Daoy (cell line): ENCODE data around the gene ZBTB7C. TPM values are rescaled to one million over a fixed set of nuclear protein-coding genes. Genes with fewer than 3 reads are reported as not detected.

ENCODE experiments used
- DNase-seq: peaks from one replicate; pipeline ENCODE4 v3.0.0-alpha.2; 2015; ENCODE audit warnings: low read depth
- total RNA-seq: library from RNA; depleted of rRNA; stranded (reverse); fragments of >200 nt; shearing (Covaris generic); gene quantifications from 2 replicates; pipeline ENCODE4 v1.2.3, GENCODE V29; 2014

Gene ZBTB7C
- total RNA-seq, 1 experiment from 2014 or later = 0.29 TPM

GRCh38 chr18:48216639-48217257, 192.4 kb downstream of the ZBTB7C start:
- DNase-seq = peak; percentile 44

GRCh38 chr18:48215876-48216638, 193.1 kb downstream of the ZBTB7C start:
- DNase-seq = no peak

GRCh38 chr18:48213791-48214190, 195.4 kb downstream of the ZBTB7C start:
- DNase-seq = no peak

- no peak for DNase-seq
These were observed 200.6 kb downstream of the ZBTB7C start for GRCh38 chr18:48208432-48209140.

GRCh38 chr18:48207733-48208132, 201.4 kb downstream of the ZBTB7C start:
- no peak for DNase-seq

GRCh38 chr18:48206887-48207286, 202.3 kb downstream of the ZBTB7C start:
- DNase-seq = no peak

GRCh38 chr18:48203961-48204666, 205.1 kb downstream of the ZBTB7C start:
- no peak for DNase-seq

- DNase-seq = no peak
These were observed 205.8 kb downstream of the ZBTB7C start for GRCh38 chr18:48203288-48203945.

GRCh38 chr18:48202350-48203260, 206.6 kb downstream of the ZBTB7C start:
- no peak for DNase-seq

GRCh38 chr18:48202006-48202348, 207.2 kb downstream of the ZBTB7C start:
- no peak for DNase-seq

GRCh38 chr18:48201337-48202005, 207.7 kb downstream of the ZBTB7C start:
- DNase-seq = no peak

- no peak for DNase-seq
These were observed 208.4 kb downstream of the ZBTB7C start for GRCh38 chr18:48200631-48201336.

- DNase-seq = no peak
These were observed 209.8 kb downstream of the ZBTB7C start for GRCh38 chr18:48199399-48199798.

- DNase-seq = no peak
These were observed 211.4 kb downstream of the ZBTB7C start for GRCh38 chr18:48197819-48198218.

GRCh38 chr18:48195787-48196186, 213.4 kb downstream of the ZBTB7C start:
- DNase-seq = no peak

GRCh38 chr18:48194591-48195181, 214.5 kb downstream of the ZBTB7C start:
- DNase-seq = no peak

- DNase-seq = no peak
These were observed 215.4 kb downstream of the ZBTB7C start for GRCh38 chr18:48193521-48194492.

GRCh38 chr18:48192542-48192941, 216.6 kb downstream of the ZBTB7C start:
- no peak for DNase-seq
